Spleen (tissue), 7 donors: ENCODE results near the gene TYW3.

Experiments
- CTCF ChIP-seq, 11 experiments: fragments of 200-600 bp in 7 of 11; fragments of 450-650 bp in 4 of 11; sonication (generic) in 4 of 11; IDR thresholded peaks in 8 of 11; conservative IDR thresholded peaks in 3 of 11; 1 replicate in 7 of 11; 2 replicates in 4 of 11; pipeline versions ENCODE4 v1.4.0 to v1.8.0; 2016 to 2021; ENCODE audit warnings: antibody characterized with exemption in 11 of 11, inconsistent platforms in 4 of 11, mild to moderate bottlenecking in 1 of 11
- POLR2A ChIP-seq, 3 donors: fragments of 450-650 bp; IDR thresholded peaks; one replicate each; pipeline ENCODE4 v1.5.1; 2017; ENCODE audit warnings: antibody characterized with exemption in 3 of 3, mild to moderate bottlenecking in 1 of 3
- donor health status: DM: no; HTN: no; CAD: no; lungs with moderate emphysema.
- donor health status: DM: no; HTN: no; CAD: no.
- donor health status: DM: no; HTN: no; CAD: no.

DNA sequence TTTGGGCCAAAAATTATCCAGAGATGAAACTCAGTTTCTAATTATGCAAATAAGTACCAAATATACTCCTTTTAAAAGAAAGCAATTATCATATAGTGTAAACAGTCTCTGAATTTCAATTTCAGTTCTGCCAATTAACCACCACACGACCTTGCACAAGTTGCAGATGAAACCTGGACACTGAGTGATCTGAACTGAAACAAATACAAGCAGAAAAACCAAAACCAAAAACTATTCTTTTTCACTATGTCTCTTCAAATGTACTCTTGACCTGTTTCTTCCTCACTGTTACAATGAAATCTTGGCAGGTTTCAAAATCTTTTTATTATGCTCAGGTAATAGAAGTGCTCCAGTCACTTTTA, 79.2 kb downstream of the TYW3 start:
- TF ChIP-seq CTCF (IDR thresholded peaks at IDR 0.05 in 8 of 11, conservative IDR thresholded peaks at IDR 0.05 in 3 of 11) (no peak), POLR2A (IDR thresholded peaks at IDR 0.05) (no peak)
